T-helper 9 cell (primary cell): ENCODE measurements around the gene IFI35.
"Not testable (repeated sequence)": the region's sequence is repeated elsewhere in the genome, so short reads cannot be mapped to it uniquely, and the experiment has no call there.

Source experiments
- DNase-seq: peaks from one replicate; pipeline ENCODE4 v3.0.0-alpha.2; 2020

The IFI35 gene

DNA sequence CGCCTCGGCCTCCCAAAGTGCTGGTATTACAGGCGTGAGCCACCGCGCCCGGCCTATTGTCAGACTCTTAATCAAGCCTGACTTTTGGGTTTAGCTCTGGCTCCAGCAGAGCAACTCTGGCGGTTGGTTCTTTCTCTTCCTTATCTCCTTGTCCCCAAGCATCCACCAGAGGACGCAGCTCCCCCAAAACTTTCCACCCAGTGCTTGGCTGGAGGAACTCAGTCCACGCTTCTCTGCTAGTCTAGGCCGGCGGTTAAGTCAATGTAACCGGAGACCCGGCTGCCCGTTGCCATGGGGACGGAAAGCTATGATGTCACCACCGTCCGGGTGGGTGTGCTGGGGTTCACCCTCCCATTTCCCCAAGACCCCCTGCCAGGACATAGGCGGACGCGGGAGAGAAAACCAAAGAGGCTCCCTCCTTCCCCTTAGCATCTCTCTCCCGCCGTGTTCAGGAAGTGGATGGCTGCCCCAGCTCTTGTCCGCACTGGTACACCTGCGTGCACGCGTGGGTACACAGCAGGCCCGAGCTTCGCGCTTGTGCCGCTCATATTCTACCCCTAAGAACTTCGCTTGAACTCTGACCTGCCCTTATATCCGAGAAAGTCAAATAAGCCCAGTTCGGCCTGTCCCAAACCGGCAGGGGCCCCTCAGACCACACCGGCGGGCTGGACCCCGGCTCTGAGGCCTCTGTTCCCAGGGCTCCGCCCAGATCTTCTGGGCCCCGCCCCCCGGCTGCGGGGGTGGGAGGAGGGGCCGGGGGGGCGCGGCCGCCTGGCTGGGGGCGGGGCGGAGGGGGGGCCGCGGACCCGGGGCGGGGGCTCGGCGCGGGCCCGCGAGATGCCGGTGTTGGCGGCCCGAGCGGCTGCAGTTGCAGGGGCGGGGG is 18.1 kb downstream of the IFI35 start, which contains the start of gene RND2:
Gene RND2, plus strand, starts transcription at position 825 of the 883 bp plus-strand sequence. CDS start 117 bp downstream, outside the sequence.
- DNase-seq: peak; percentile 73

DNA sequence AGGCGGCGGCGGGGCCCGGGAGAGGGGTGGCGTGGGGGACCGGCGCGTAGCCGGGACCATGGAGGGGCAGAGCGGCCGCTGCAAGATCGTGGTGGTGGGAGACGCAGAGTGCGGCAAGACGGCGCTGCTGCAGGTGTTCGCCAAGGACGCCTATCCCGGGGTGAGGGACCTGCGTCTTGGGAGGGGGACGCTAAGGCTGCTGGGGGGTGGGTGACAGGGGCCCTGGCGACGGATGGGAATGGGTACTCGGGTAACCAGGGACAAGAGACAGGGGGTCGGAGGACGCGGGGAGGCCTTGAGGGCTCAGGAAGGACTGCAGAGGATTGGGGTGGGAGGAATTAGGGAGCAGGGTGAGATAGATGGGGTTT is 18.7 kb downstream of the IFI35 start:
- no peak for DNase-seq

DNA sequence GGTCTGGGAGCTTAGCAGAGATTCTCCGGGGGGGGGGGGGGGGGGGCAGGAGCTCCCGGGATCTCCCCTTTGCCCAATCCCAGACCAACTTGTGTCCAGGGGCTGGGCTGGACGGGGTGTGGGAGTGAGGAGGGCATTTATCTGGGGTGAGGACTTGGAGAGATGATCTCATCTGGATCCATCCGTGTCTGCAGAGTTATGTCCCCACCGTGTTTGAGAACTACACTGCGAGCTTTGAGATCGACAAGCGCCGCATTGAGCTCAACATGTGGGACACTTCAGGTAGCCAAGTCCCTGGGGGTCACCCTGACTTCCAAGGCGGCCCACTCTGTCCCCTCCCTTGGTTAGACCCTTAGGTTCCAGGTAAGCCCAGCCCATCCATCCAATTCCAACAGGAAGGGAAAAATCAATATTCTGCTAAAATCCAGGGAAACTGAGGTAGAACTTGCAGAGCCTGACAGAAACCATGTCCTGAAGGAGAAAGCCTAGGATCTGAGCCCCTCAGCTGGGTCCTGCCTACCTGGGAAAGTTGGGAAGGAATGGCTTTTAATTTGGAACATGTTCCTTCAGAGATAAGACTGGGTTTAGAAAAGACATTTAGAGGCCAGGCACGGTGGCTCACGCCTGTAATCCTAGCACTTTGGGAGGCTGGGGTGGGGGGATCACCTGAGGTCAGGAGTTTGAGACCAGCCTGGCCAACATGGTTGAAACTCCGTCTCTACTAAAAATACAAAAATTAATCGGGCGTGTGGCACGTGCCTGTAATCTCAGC is 19.4 kb downstream of the IFI35 start:
- no peak for DNase-seq

DNA sequence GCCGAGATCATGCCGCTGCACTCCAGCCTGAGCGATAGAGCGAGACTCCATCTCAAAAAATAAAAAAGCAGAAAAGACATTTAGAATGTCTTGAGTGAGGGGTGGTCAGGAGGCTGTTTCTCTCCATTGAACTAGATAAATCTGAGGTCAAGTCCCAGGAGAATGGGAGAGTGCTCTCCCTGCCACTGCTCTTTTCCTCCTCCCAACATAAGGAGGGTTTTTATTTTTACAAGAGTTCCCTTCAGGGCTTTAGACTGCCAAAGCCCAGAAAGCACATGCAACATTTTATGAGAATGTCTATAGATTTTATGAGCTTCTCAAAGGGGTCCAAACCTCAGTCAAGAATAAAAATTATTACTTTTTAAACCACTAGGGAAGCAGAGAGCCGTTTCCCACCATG is 20.0 kb downstream of the IFI35 start:
- no peak for DNase-seq

DNA sequence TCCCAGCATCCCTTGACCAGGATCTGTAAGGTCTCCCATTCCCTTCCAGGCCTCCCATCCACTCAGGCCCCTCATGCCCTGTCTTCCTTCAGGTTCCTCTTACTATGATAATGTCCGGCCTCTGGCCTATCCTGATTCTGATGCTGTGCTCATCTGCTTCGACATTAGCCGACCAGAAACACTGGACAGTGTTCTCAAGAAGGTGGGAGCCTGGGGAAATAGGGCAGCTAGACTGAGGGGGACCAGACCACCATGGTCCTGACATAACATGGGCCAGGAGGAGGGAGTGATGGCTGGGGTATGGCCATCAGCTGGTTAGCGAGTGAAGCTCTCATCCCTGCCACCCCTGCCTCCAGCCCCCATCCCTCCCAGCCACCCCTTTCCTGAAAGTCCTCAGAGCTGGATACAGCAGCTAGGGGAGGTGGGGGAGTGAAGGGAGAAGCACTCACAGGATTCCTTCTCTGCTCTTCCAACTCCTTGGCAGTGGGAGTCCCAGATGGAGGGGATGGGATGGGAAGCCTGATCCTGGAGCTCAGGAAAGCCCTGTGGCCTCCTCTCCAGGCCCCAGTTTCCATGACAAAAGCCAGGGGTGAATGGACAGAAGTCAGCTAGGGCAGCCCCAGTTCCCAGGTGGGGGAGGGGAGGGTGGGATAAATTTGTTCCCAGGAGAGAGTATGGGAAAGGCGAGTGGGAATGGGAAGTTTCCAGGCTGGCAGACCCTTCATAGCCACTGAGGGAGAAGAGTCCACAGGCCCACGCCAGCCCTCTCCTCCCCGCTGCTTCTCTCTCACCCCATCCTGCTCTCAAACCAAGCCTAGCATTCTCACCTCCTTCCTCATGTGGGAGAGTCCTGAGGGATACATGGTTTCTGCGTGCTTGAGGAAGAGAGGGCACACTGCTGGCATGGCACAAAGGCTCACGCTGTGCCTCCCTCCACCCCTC is 20.8 kb downstream of the IFI35 start:
- no peak for DNase-seq

DNA sequence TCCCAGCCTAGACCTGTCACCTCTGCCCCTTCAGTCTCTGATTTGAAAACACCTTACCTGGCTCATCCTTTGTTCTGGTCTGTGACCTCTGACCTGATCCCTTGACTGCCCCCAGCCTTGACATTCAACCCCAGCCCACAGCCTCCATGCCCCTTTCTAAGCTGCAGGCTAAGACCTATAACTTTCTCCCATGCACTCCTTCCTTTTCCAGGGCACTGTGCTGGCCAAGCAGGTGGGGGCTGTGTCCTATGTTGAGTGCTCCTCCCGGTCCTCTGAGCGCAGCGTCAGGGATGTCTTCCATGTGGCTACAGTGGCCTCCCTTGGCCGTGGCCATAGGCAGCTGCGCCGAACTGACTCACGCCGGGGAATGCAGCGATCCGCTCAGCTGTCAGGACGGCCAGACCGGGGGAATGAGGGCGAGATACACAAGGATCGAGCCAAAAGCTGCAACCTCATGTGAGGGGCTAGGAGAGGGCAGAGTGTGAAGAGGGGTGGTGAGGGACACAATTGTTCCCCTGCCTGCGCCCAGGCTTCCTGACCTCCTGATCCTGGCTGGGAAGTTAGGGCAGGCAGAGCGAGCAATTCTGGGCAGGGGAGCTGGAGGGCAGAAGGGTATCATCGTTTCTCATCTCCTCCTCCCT is 21.8 kb downstream of the IFI35 start:
- DNase-seq: no peak

DNA sequence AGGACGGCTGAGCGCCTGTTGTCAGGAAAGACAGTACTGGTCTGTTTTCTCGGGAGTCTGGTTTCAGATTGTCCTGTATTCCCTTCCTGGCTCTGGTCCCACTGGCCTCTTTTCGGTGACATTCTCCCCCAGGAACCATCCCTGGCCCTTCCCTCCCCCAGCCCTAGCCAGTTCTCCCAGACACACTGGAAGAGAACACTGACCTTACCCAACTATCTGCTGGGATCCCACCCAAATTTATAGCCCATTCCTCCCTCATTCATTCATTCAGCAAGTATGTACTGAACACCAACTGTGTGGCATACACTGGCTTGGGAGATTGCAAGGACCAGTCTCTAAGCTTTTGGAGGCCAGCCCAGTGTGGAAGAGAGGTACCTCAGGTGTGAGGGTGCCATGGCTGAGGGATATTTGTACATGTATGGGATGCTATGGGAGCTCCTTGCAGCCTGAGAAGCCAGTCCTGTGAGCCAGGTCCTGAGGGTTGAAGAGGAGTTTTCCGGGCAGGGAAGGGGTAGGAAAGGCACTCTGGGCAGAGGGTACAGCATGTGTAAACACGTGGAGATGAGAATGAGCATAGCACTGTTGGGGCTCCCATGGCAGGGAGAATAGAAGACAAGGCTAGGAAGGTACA is 23.7 kb downstream of the IFI35 start:
- no peak for DNase-seq

DNA sequence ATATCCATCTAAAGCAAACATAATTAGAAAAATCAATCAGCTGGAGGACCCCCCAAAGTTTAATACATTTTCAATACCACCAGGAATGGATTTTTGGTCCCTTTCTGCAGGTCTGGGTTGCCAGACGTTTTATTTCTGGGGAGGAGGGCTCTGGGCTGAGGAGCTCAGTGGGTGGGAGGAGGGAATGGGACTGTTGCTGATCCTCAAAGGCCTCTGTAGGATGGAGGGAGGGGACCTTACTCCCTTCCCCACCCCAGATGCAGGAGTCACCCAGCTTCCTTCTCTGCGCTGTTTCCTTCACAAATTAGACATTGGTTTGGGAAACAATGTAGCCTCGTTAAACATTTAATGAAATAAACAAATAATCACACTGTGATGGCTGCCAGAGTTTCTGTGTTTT is 25.1 kb downstream of the IFI35 start:
- DNase-seq: no peak

DNA sequence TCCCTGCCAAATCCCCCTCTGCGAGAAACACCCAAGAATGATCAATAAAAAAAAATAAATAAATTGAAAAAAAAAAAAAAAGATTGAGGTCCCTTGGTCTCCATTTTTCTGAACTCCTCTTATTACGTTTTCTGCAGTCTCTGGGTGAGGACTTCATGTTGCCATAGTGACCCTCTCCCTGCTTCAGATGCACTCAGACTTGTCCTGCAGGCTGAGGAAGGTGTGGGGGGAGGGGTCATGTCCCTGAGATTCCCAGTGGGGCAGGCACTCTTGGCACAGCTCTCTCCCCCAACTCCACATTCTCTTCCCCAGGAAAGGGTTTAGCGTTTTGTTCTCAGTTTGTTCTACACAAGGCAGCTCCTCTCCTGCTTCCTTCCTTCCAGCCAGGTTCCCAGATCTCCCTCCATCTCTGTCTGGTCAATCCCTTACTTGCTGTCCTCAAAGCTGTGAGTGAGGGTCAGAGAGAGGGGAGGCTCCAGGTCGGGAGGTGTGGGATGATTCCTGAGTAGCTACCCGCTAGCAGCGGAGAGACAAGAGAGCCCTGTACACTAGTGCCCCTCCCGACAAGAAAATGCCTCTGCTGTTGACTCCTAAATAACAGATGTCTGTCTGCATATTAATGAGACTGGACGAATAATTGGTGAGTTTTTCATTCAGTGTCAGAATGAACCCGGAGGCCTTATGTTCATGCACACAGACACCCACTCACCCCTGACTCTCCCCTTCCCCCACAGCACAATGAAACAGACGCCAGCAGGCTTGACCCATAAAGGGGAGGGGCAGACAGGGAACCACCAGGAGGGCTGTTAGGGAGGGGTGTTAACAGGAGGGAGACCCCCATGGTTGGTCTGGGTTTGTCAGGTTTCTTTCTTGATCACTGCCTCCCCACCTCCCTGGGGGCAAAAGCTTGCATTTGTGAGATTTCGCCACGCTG is 27.6 kb downstream of the IFI35 start:
- no peak for DNase-seq

DNA sequence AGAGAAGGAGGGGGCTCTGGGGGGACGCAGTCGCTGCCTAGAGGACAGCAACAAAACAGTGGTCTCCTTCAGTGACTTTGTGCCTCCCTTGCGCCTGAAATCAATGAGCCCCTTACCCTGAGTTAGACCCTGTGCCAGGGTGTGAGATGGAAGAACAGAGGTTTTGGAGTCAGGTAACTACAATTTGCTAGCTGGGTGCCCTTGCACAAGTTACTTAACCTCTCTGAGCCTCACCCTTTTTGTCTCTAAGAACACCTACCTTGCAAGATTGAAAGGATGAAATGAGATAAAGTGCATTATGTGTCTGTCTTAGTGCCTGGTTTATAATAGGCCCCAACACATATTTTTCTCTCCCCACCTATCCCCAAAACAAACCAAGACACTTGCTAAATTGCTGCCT is 28.3 kb downstream of the IFI35 start:
- no peak for DNase-seq

DNA sequence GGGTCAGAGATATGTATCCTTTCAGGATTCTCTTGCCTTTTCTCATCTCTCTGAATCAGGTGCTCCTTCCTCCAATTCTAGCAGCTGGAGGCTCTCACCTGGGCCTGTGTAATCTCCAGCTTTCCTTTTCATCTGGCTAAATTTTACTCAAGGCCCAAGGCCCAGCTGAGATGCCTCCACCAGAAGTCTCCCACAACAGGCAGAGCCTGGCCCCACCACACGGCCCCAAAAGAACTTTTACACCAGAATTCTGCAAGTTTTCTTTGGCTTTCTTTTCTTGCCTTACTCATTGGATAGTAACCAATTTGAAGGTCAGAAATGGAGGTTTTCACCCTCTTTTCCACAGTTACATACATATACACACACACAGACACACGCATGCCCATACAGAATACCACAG is 33.1 kb downstream of the IFI35 start:
- no peak for DNase-seq

DNA sequence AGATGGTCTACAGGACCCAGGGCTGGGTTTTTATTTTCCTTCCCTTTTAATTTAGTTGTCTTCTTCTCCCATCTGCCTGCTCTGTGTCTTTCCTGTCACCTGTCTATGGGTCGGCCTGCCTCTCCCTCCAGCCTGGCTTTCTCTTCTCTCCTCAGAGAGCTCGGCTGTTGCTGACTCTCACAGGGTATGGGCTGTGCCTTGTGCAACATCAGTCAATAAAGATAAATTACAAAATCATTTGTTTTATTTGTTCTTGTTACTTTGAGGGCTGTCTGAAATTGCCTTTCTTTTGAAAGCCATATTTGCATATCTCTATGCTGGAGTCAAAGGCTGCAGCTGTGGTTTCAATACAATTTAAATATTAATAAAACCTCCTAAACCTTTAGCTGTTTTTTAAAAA is 34.1 kb downstream of the IFI35 start:
- no peak for DNase-seq

DNA sequence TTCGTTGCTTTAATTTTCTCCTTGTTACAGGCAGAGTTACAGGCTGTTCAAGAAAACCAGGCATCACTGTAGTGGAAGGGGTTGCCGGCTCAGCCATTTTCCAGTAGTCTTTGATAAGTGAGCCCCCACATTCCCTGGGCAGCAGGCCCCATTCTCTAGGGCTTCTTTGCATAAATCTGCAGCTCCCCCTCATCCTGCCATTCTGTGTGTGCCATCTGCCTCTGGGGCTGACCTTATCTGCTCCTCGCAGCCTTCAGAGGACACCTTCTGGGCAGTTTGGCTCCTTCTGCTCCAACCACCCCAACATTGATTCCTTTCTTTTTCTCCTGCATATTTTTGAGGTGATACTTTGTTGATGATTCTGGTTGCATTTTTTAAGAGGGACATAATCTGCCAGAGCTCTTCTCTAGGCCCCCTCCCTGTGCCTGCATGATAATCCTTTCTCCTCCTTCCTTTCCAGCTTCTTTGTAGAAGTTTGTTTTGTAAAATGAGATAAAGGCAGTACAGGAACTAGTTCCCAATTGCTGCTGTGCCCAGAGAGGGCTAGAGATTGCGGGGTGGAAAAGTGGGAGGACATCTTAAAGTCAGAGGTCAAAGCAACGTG is 35.5 kb downstream of the IFI35 start:
- no peak for DNase-seq

DNA sequence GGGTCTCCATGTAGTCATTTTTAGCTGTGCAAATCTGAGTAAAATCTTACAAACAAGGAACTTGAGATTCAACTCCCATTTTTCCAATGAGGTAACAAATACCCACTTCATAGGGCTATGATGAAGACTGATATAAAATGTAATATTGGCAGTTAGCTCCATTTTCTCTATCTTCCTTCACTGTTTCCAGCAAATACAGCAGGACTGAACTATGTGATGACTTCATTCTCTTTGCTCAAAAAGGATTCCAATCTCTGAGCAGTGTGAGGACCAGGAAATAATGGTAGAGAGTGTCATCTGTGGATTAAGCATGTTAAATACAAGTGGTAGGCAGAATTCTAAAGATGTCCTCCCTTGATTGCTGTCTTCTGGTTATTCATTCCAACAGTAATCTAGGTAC is 36.7 kb downstream of the IFI35 start:
- no peak for DNase-seq

DNA sequence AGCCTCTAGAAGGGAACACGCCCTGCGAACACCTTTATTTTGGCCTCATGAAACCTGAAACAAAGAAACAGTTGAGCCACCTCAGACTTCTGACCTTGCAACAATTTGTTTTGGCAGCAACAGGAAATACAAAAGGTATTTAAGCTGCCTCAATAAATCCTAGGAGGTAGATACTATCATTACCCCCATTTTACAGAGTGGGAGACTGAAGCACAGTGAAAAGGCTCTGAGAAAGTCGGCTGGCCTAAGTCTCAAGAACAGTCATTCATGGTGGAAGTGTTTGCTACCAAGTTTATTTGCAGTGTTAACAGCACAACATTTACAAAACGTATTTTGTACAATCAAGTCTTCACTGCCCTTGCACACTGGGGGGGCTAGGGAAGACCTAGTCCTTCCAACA is 37.4 kb downstream of the IFI35 start:
- no peak for DNase-seq

DNA sequence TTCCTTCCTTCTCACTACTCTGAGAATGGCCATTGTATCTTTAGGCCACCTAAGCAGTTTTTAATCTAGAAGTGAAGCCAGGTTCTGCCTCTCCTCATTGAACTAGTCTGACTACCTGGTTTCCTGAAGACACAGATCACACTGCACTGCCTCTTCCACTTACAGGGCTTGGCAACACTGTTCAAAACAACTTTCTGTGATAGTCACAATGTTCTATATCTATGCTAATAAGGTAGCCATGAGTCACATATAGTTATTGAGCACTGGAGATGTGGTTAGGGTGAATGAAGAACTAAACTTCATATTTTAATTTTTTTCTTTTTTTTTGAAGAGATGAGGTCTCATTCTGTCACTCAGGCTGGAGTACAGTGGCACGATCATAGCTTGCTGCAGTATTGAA is 45.4 kb downstream of the IFI35 start:
- DNase-seq: no peak

DNA sequence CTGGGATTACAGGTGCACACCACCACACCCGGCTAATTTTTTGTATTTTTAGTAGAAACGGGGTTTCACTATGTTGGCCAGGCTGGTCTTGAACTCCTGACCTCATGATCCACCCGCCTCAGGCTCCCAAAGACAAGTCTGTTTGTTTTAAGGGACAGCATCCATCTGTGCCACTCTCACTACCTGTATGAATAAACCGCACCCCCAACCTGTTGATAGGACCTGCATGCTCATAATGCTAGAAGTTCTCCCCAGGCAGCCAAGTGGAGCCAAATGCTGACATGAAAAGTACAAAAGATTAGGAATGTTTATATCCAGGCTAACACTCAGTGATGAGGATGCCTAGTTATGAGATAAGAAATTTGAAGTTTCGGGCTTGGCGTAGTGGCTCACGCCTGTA is 46.4 kb downstream of the IFI35 start:
- not testable (repeated sequence) for DNase-seq

DNA sequence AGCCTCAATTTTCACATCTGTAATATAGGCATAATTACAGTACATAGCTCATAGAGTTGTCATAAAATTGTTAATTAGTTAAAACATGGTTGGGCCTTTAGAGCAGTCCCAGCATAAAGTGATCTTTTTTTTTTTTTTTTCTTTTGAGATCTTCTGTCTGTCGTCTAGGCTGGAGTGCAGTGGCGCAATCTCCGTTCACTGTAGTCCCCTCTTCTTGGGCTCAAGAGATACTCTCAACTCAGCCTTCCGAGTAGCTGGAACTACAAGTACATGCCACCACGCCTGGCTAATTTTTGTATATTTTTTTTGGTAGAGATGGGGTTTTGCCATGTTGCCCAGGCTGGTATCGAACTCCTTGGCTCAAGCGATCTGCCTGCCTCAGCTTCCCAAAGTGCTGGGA is 49.5 kb downstream of the IFI35 start:
- no peak for DNase-seq

DNA sequence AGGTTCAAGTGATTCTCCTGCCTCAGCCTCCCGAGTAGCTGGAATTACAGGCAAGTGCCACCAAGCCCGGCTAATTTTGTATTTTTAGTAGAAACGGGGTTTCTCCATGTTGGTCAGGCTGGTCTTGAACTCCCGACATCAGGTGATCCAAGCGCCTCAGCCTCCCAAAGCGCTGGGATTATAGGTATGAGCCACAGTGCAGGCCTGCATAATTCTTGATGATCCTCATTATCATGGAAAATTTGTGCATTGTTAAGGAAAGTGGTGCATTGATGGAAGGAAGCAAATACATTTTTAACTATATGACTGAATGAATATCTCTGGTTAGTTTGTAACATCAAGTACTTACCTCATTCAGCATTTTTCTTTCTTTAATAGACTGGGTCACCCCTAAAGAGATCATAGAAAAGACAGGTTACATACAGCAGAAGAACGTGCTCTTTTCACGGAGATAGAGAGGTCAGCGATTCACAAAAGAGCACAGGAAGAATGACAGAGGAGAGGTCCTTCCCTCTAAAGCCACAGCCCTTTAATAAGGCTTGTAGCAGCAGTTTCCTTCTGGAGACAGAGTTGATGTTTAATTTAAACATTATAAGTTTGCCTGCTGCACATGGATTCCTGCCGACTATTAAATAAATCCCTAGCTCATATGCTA is 56.5 kb downstream of the IFI35 start:
- no peak for DNase-seq
